GM19351 (cell line): ENCODE measurements around the gene RBBP5.

Experiments used
- ATAC-seq: cut with Tn5 transposase; IDR thresholded peaks from one replicate; pipeline ENCODE4 v1.9.1; 2021; ENCODE audit warnings: mild to moderate bottlenecking, moderate library complexity; ENCODE audit not compliant: unreplicated experiment

The RBBP5 gene

GRCh38 chr1:205058853-205059252 lies 62.9 kb downstream of the RBBP5 start:
- no peak for ATAC-seq

- ATAC-seq: no peak
Measured at GRCh38 chr1:205057808-205058575, 63.8 kb downstream of the RBBP5 start.

- no peak for ATAC-seq
Measured at GRCh38 chr1:205056956-205057568, 64.7 kb downstream of the RBBP5 start.

- ATAC-seq: no peak
Measured at GRCh38 chr1:205056188-205056611, 65.6 kb downstream of the RBBP5 start.

GRCh38 chr1:205054013-205054412 lies 67.8 kb downstream of the RBBP5 start:
- ATAC-seq: no peak

GRCh38 chr1:205053296-205053695 lies 68.5 kb downstream of the RBBP5 start:
- ATAC-seq: no peak

GRCh38 chr1:205052690-205053089 lies 69.1 kb downstream of the RBBP5 start:
- ATAC-seq: no peak

GRCh38 chr1:205049479-205049878 lies 72.3 kb downstream of the RBBP5 start:
- ATAC-seq: no peak

- no peak for ATAC-seq
Measured at GRCh38 chr1:205048382-205048781, 73.4 kb downstream of the RBBP5 start.

GRCh38 chr1:205047764-205048231 lies 74.0 kb downstream of the RBBP5 start:
- ATAC-seq: no peak

- ATAC-seq: no peak
Measured at GRCh38 chr1:205046870-205047269, 74.9 kb downstream of the RBBP5 start.

GRCh38 chr1:205045146-205045545 lies 76.6 kb downstream of the RBBP5 start:
- no peak for ATAC-seq

GRCh38 chr1:205044741-205045140 lies 77.0 kb downstream of the RBBP5 start:
- ATAC-seq: no peak

- no peak for ATAC-seq
Measured at GRCh38 chr1:205043866-205044265, 77.9 kb downstream of the RBBP5 start.

GRCh38 chr1:205042911-205043806 lies 78.6 kb downstream of the RBBP5 start, which contains the start of gene CNTN2:
Gene CNTN2, plus strand, starts transcription at chr1:205043212. Its CDS starts 9,974 bp downstream, at chr1:205053186.
- ATAC-seq: no peak

GRCh38 chr1:205041998-205042910 lies 79.5 kb downstream of the RBBP5 start:
- no peak for ATAC-seq

GRCh38 chr1:205041001-205041715 lies 80.6 kb downstream of the RBBP5 start:
- ATAC-seq: no peak

GRCh38 chr1:205038132-205038786 lies 83.5 kb downstream of the RBBP5 start:
- ATAC-seq: no peak

- ATAC-seq: no peak
Measured at GRCh38 chr1:205037539-205037938, 84.2 kb downstream of the RBBP5 start.
